CD4-positive, alpha-beta T cell treated with Interleukin-17A for 1 hour (primary cell): Measurements from ENCODE around the gene SELENOH.
"Not testable (repeated sequence)": the region's sequence is repeated elsewhere in the genome, so short reads cannot be mapped to it uniquely, and the experiment has no call there.

Experiments
- DNase-seq: peaks from one replicate; pipeline ENCODE4 v3.0.0-alpha.2; 2020

SELENOH gene, protein sequence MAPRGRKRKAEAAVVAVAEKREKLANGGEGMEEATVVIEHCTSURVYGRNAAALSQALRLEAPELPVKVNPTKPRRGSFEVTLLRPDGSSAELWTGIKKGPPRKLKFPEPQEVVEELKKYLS

DNA sequence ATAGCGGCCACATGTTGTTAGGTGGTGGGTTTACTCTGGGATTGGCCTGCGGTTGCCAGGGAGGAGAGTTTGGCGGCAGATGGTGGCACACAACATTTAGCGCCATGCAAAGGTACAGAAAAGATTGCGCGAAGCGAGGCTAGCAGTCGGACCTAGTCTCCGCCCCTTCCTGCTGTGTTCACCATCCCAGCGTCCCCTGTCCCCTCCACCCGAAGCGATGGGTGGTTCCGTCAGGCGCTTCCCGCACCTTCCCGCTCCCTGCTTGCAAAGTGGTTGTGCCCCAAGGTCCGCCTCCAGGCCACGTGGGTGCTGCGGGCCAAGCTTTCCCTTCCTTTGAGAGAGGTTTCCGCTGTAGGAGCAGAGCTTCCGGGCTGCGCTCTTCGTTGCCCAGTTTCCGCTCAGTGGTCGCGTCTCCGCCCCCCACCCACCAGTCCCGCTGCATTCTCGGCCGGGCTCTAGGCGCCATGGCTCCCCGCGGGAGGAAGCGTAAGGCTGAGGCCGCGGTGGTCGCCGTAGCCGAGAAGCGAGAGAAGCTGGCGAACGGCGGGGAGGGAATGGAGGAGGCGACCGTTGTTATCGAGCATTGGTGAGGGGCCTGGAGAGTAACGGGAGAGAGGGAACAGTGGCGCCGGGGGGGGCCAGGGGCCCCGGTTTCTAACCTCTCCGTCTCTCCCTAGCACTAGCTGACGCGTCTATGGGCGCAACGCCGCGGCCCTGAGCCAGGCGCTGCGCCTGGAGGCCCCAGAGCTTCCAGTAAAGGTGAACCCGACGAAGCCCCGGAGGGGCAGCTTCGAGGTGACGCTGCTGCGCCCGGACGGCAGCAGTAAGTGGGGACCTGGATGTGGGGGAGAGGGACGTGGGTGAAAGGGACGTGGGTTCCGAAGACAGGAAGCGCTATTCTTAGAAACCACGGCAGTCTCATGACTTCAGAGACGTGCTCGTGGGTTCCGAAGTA is at the start of gene SELENOH:
SELENOH (plus strand) TSS at position 360 of the 955 bp plus-strand sequence; CDS start at position 465, 105 bp downstream.
- DNase-seq: peak; percentile 94

DNA sequence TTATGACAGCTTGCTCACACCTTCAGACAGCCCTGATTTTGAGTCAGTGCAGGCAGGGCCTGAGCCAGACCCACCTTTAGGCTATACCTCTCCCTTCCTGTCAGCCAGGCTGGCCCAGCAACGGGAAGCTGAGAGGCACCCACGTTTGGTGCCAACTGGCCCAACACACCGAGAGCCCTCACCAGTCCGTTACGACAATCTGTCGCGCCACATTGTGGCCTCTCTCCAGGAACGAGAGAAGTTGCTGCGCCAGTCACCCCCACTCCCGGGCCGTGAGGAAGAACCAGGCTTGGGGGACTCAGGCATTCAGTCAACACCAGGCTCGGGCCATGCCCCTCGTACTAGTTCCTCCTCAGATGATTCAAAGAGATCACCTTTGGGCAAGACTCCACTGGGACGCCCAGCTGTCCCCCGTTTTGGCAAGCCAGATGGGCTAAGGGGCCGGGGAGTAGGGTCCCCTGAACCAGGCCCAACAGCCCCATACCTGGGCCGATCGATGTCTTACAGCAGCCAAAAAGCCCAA is 42.4 kb upstream of the SELENOH start:
- no peak for DNase-seq

DNA sequence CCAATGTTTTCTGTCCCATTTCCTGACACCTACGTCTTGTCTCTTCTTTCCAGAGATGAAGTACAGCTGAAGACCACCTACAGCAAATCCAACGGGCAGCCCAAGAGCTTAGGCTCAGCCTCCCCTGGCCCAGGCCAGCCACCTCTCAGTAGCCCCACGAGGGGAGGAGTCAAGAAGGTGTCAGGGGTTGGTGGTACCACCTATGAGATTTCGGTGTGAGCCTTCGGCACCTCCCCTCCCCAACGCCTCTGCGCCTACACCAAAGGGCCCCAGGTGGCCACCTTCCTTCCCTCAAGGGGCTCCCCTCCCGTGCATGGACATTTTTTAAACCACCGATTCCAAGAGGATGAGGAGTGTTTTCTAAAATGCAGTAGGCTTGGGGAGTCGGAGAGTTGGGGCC is 41.5 kb upstream of the SELENOH start:
- no peak for DNase-seq

DNA sequence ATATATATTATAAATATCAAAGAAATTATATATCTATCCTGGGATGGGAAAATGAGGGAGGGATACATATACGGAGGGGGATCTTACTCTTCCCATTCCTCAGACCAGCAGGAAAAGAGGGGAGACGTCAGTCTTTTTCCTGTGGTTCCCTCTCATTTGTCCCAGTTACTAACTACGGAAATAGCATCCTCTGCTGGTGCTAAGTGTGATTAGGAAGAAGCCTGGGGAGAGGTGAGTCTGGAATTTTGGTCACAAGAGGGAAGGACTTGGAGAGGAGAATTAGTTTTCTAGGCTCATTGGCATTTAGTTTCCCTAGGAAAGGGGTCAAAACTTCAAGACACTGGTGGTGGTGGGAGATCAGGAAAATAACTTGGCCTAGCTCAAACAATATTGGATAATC is 40.9 kb upstream of the SELENOH start:
- DNase-seq: no peak

DNA sequence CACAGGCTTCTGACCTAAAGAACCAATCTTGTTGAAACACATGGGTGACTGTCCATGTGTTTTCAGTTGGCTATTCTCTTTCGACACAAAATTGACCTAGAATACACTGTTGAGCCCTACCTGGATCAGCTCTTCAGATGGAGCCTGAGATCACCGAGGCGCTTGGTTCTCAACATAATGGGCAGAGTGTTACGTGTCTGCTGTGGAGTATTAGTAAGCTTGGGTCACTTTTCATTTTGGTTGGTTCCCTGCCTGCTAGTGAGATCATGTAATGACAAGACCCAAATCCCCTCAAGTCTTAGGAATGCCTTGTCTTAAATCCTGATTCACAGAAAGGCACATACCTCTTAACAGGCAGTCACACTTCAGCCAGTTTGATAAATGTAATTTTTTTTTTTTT is 38.0 kb upstream of the SELENOH start:
- DNase-seq: no peak

DNA sequence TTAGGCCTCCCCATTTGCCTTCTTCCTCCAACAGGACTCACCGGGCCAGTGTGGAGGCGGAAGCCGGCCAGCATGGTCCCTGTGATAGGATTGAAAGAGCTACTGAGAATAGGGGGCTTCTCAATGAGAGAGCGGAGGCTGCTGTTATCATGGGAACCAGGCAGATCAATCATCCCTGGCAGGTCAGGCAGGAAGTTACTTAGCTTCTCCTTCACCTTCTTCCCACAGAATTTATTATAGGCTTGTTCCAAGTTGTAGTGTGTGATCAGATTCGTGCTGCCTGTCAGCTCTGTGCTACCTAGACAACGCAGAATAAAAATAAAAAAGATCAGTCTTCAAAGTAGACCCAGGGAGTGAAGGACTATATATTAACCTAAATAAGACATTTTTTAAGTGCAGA is 36.4 kb upstream of the SELENOH start:
- no peak for DNase-seq

DNA sequence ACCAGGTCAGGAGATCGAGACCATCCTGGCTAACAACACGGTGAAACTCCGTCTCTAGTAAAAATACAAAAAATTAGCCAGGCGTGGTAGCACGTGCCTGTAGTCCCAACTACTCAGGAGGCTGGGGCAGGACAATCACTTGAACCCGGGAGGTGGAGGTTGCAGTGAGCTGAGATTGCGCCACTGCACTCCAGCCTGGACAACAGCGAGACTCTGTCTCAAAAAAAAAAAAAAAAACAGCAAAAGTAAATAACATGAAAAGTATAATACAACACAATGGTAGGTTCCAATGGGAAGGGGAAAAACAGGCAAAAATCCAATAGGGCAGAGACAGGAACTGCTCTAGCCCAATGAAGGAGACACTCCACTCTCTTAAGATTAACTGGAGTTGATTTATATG is 35.9 kb upstream of the SELENOH start:
- not testable (repeated sequence) for DNase-seq

DNA sequence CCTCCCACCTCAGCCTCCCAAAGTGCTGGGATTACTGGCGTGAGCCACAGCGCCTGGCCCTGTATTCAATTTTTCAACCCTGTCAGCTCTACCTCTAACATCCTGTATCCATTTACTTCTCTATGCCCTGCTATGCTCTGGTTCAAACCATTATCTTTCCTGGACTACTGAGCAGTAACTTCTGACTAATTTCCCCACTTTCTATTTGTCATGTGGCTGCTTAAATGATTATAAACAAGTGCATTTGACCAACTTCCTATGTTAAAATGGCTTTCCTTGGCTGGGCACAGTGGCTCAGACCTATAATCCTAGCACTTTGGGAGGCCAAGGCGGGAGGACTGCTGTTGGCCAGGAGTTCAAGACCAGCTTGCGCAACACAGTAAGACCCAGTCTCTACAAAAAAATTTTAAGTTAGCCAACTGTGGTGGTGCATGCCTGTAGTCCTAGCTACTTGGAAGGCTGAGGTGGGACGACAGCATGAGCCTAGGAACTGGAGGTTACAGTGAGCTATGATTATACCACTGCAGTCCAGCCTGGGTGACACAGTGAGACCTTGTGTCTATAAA is 31.4 kb upstream of the SELENOH start:
- DNase-seq: no peak

DNA sequence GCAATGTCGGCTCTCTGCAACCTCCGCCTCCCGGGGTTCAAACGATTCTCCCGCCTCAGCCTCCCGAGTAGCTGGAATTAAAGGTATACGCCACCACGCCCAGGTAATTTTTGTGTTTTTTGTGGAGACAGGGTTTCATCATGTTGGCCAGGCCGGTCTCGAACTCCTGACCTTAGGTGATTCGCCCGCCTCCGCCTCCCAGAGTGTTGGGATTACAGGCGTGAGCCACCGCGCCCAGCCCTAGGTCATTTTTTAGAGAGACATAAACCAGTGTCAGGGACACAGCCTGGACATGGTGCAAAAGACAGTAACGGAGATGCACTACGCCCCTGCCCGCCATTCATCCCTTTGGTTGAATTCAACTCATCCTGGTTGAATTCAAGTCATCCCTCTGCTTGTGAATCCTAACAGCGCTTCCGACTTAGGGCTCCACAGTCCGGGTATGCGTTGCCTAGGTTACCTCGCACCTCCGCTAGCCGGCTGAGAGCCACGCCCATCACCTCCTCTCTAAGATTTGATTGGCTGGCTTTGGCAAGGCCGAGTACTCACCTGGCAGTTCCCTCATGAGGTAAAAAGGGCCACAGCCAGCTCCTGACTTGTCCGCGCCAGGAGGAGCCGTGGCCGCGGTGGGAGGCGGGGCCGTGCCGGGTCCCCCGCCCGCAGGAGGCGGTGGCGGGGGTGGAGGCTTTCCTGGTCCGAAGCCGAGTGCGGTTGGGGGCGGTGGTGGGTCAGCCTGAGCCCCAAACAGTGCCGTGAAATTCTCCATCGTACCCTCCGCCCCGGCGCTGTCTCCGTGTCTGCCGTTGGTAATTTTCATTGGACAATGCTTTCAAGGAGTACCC is 29.7 kb upstream of the SELENOH start, which contains the start of gene MED19:
MED19 (minus strand) TSS at position 802 of the 842 bp plus-strand sequence; CDS start at position 766, 36 bp downstream.
- peak; percentile 91 for DNase-seq

DNA sequence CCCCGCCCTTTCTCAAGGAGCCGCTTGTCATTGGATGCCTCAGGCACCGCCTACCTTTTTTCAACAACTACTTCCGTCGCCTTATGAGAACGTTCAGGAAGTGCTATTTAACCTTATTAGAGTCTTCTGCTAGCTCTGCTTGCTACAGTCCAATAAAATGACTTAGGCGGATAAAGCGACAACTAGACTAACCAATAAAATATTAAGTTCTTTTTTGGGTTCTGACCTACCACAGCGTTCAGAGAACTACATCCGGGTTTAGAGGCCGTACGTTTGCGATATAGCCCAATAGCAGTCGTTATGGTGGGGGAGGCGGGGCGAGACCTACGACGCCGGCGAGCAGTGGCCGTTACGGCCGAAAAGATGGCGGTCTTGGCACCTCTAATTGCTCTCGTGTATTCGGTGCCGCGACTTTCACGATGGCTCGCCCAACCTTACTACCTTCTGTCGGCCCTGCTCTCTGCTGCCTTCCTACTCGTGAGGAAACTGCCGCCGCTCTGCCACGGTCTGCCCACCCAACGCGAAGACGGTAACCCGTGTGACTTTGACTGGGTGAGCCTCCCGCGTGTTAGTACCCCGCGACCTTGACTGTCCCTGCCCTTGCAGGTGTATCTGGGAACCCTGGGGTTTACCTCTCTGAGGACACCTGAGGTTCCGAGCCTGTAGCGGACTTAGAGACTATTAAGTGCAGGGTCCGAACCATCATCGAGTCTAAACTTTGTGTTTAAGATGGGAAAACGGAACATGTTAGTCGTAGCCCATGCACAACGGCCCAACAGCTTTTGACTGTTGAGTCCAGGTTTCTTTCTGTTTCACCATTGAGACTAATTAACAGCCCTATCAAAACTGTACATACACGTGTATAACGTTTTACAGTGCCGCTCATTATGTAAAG is 28.8 kb upstream of the SELENOH start, which contains the start of gene TMX2:
TMX2 (plus strand) TSS at position 338 of the 895 bp plus-strand sequence; CDS start at position 364, 26 bp downstream.
- peak; percentile 98 for DNase-seq

DNA sequence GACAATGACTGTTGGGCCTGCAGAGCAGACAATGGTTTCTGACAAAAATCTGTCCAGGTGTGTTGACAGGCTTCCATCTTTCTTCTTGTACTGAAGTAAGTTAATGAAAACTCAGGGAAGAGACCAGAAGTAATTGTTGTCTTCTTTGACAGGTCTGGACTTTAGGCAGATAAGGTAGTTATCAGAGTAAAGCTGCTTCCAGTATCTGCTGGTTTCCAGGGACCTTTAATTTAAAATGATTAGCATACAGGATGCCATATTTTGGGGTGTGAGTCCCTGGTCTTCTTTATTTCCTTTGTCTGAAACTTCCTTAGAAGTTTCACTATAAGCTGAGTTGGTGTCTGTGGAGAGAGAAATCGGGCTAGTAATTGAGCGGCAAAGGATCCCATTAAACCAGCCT is 27.5 kb upstream of the SELENOH start:
- DNase-seq: no peak

DNA sequence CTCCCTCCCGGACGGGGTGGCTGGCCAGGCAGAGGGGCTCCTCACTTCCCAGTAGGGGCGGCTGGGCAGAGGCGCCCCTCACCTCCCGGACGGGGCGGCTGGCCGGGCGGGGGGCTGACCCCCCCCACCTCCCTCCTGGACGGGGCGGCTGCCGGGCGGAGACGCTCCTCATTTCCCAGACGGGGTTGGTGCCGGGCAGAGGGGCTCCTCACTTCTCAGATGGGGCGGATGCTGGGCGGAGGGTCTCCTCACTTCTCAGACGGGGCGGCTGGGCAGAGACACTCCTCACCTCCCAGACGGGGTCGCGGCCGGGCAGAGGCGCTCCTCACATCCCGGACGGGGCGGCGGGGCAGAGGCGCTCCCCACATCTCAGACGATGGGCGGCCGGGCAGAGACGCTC is 24.6 kb upstream of the SELENOH start:
- not testable (repeated sequence) for DNase-seq

DNA sequence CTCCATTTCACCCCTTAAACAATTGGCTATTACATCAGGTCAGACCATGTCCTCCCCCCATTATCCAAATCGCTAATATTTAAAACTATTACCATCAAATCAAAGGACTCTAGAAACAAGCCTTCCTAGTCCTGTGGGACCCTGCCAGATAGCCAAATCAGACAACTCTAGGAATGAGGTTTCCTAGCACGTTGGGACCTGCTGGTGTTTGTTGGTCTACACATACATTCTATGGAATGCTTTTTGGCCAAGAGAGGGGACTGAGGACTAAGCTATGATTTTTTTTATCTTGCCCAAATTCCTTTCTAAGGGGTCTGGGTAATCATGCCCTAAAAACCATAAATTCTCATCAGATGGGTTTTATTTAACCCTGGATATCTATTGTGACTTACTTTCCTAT is 14.1 kb upstream of the SELENOH start:
- no peak for DNase-seq

DNA sequence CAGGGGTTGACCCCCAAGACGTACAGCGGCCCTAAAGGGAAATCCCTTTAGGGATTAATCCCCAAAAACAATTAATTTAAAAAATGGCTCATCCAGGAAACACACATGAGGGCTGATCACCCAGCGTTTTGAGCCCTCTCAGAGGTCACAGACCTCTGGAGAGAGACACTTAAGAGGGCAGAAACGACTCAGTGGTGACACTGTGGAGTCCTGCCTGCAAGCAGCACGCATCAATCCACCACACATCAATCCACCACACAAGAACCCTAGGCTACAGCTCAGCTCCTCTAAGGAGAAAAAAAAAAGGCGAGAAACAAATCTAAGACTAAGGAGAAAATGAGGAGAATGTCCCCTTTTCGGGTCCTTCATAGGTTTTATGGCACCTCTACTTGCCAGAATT is 12.5 kb upstream of the SELENOH start:
- no peak for DNase-seq

DNA sequence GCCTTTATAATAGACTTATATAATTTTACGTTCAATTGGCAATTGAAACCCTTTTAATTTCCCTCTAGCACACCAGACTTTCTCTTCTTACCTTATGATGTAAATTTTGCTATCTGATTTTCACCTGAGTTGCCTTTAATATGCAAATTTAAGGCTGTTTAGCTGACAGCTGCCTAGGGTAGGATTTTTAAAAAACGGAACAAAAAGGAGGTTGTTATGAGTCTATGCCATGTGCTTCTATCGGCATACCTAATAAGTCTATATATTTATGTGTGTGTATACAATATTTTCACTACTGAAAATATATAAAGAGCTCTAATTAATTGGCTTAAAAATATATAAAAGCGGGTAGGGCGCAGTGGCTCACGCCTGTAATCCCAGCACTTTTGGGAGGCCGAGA is 11.8 kb upstream of the SELENOH start:
- DNase-seq: no peak

DNA sequence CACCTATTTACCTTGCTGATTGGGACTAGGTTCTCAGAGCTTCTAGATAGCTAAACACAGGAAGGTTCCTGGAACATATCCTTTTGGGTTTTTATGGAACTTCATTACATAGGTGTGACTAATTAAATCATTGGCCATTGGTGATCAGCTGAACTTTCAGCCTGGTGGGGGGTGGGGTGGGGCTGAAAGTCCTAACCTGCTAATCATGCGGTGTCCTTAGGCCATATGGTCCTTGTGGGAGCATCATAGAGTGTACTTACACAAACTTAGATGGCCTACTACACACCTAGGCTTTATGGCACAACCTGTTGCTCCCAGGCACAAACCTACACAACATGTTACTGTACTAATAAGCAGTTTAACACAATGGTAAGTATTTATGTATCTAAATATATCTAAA is 8.6 kb upstream of the SELENOH start:
- DNase-seq: no peak

DNA sequence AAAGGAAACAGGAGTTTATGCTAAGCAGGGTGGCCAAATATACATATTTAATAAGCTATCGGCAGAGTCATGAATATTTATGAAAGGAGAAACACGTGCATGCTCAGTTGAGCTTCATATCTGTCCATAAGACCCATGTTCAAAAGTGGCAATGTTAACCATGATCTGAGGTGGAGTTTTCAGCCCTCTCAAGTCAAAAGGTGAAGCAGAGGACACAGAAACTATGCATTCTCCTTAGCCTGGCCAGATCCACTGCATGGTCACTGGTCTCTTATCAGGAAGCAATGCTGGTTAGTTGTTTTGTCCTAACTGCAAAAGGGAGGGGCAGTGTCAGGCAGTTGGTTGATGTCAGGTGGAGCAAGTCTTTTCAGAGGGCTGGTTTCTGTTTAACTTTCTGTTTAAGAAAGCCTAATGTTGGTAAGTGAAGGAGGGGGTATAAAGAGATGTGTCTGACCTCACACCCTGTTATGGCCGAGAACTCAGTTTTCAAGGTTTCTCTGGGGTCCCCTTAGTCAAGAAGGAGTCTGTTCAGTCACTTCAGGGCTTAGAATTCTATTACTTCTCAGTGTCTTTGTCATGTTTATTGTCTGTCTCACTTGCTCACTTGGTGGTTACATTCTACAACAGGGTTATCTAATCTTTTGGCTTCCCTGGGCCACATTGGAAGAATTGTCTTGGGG is 5.5 kb upstream of the SELENOH start:
- DNase-seq: no peak

DNA sequence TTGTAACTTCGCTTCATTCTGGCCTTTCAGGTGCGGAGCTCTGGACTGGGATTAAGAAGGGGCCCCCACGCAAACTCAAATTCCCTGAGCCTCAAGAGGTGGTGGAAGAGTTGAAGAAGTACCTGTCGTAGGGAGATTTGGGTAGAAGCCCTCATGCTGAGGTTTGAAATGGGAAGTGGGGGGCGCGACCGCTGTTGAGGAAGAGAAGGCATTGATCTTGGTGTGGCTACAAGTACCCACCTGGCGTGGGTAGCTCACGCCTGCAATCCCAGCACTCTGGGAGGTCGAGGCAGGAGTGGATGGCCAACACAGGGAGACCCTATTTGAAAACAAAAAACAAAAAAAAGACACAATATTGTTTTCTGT is 779 bp downstream of the SELENOH start:
- DNase-seq: no peak

DNA sequence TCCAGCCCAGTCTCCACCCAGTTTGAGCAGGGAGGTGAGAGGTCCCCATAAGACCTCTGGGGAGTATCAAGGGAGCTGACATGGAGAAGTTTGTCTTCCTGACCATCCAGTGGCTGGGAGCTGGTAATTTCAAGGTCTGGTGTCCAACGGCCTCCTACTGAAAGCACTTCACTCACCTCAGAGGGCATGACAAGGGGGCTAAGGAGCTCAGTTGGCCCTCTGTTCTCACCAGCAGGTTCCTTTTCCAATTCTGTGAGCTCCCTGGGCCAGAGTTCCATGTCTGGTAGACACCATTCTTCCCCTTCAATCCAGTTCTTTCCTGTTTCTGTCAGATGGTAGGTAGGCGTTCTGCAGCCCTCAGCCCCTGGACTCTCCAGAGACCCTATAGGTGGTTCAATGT is 3.1 kb downstream of the SELENOH start:
- no peak for DNase-seq

DNA sequence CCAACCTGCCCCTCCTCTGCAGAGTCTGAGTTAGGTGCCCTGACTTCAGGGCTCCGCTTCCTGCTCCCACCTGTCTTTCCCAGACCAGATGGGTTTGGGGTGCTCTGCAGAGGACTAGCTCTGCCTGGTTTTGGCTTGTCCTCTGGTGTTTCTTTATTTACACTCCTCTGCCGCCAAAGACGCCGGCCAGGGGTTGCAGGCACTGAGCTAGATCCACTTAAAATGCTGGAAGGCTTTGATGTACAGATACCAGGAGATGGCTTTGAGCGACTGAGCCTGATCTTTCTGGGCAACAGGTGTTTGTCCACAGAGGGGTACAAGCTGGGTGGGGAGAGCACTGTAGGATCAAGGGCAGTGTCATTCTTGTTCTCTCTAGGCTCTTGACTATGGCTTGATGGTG is 3.9 kb downstream of the SELENOH start:
- DNase-seq: no peak

DNA sequence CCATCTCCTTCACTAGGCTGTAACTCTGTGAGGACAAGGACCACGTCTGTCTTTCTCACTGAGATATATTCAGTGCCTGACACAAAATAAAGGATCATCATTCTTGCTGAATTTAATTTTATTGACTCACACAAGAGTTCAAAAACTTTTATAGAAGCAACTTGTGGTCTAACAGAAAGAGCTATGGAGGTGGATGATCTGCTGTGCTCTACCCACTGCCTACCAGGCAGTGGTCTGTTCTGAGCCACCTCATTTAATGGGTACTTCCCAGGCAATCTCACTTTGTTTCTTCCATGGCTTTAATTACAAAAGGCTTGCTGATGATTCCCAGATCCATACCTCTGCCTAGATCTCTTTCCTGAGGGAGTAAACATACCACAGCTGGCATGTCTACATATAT is 5.6 kb downstream of the SELENOH start:
- no peak for DNase-seq
